Right ventricle myocardium superior (tissue), 1 donor: Measurements from ENCODE around the gene GFOD2. TPM values are rescaled to one million over a fixed set of nuclear protein-coding genes. Genes with fewer than 3 reads are reported as not detected.
"Not testable (repeated sequence)": the region's sequence is repeated elsewhere in the genome, so short reads cannot be mapped to it uniquely, and the experiment has no call there.

ENCODE experiments used
- ATAC-seq: fragments of 200-7000 bp; cut with Tn5 transposase; one replicate; pipeline ENCODE4 v1.9.1; 2020; ENCODE audit warnings: mild to moderate bottlenecking; ENCODE audit not compliant: poor library complexity
- DNase-seq: peaks from one replicate; pipeline ENCODE4 v3.0.0-alpha.2; 2020
- intact Hi-C: fragments of 100-400 bp; cut with DNase I; formaldehyde crosslinking; loops from one replicate; pipeline ENCODE4 v1.11.2; 2022
- total RNA-seq: library from RNA; stranded (reverse); fragmentation: NEBNext Ultra II Directional; extraction: Animal tissue kit (Norgen Biotek cat#: 25700); gene quantifications from one replicate; pipeline ENCODE4 v1.2.1, GENCODE V29; 2021
- donor health status: DM: no; HTN: yes; CAD: no; lungs with severe emphysema.

Gene GFOD2
- total RNA-seq, 1 donor from 2014 or later, result 7.8 TPM

GRCh38 chr16:67709050-67709449 is 10.1 kb downstream of the GFOD2 start:
- intact Hi-C loops, result no loop called here
- DNase-seq, result no peak
- ATAC-seq, result no peak

- DNase-seq (no peak), ATAC-seq (no peak)
- intact Hi-C loops, result no loop called here
These were observed 10.7 kb downstream of the GFOD2 start for GRCh38 chr16:67708368-67708771.

- DNase-seq (no peak), ATAC-seq (no peak)
- intact Hi-C loops, result no loop called here
These were observed 11.3 kb downstream of the GFOD2 start for GRCh38 chr16:67707790-67708189.

GRCh38 chr16:67707210-67707609 is 11.9 kb downstream of the GFOD2 start:
- intact Hi-C loops, result no loop called here
- DNase-seq, result no peak
- no peak for ATAC-seq

- no peak for ATAC-seq
- no peak for DNase-seq
- intact Hi-C loops, result no loop called here
These were observed 15.0 kb downstream of the GFOD2 start for GRCh38 chr16:67704110-67704509.

GRCh38 chr16:67703626-67704025 is 15.5 kb downstream of the GFOD2 start:
- DNase-seq (no peak), ATAC-seq (no peak)
- intact Hi-C loops, result no loop called here

GRCh38 chr16:67702130-67702529 is 17.0 kb downstream of the GFOD2 start:
- ATAC-seq (no peak), DNase-seq (no peak)
- intact Hi-C loops, result no loop called here

- intact Hi-C loops, result no loop called here
- DNase-seq (no peak), ATAC-seq (no peak)
These were observed 17.7 kb downstream of the GFOD2 start for GRCh38 chr16:67701420-67701819.

GRCh38 chr16:67699265-67699664 is 19.9 kb downstream of the GFOD2 start:
- DNase-seq, result no peak
- intact Hi-C loops, result no loop called here
- no peak for ATAC-seq

- intact Hi-C loops, result no loop called here
- ATAC-seq (no peak), DNase-seq (no peak)
These were observed 21.5 kb downstream of the GFOD2 start for GRCh38 chr16:67697422-67698185.

GRCh38 chr16:67694611-67695010 is 24.5 kb downstream of the GFOD2 start:
- intact Hi-C loops, result no loop called here
- peak; percentile 70 for ATAC-seq

GRCh38 chr16:67693517-67694285 is 25.4 kb downstream of the GFOD2 start:
- ATAC-seq, intact Hi-C loops, DNase-seq: not testable (repeated sequence)

More at GRCh38 chr16:67694611-67695010, 24.5 kb downstream of the GFOD2 start:
- DNase-seq, result no peak

GRCh38 chr16:67685388-67686112 is 33.6 kb downstream of the GFOD2 start:
- no peak for ATAC-seq
- DNase-seq, result no peak
- intact Hi-C loops, result no loop called here

- DNase-seq, result no peak
- no peak for ATAC-seq
- intact Hi-C loops, result no loop called here
These were observed 35.3 kb downstream of the GFOD2 start for GRCh38 chr16:67683767-67684166.

- DNase-seq (no peak), ATAC-seq (no peak)
- intact Hi-C loops, result loop anchor here (10.0 kb wide), 1 partner anchor 125 kb away; the partner anchor contains the start of genes RANBP10 and TSNAXIP1
These were observed 38.9 kb downstream of the GFOD2 start for GRCh38 chr16:67679935-67680897.

GRCh38 chr16:67678354-67679023 is 40.6 kb downstream of the GFOD2 start:
- no peak for ATAC-seq
- no peak for DNase-seq
- intact Hi-C loops, result loop anchor here (10.0 kb wide), 1 partner anchor 126 kb away; the partner anchor contains the start of genes RANBP10 and TSNAXIP1

- DNase-seq, result no peak
- ATAC-seq, result no peak
- intact Hi-C loops, result loop anchor here (10.0 kb wide), 1 partner anchor 127 kb away; the partner anchor contains the start of genes RANBP10 and TSNAXIP1
These were observed 41.4 kb downstream of the GFOD2 start for GRCh38 chr16:67677712-67678111.
